ENCODE results near the gene NEK5. TPM values are rescaled to one million over a fixed set of nuclear protein-coding genes. Genes with fewer than 3 reads are reported as not detected.

Gene NEK5
- total RNA-seq, 1 donor from 2014 or later, result 0.50 TPM

DNA sequence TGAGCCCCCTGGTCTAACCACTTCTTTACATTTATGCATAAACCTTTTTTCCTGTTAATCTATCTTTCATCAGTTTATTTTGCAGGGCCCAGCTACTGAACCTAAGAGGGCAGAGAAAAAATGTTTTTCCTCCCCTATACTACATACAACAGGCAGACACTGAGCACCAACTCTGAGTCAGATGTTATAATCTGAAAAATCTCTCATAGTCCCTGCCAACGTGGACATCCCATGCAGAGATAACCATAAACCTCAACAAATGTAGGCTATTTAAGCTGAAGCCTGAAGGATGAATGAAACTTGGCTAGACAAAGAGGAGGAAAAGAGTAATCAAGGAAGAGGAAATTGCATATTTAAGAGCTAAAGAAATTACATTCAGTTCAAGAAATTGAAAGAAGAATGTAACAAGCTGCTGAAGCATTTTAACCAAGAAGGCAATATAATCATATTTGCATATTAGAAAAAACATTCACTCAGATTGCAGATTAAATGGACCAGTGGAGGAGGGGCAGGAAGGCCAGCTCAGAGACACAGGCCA, 27.9 kb upstream of the NEK5 start:
- Histone ChIP-seq H3K4me1 (ENCODE audit: insufficient read depth, low read length) (peaks cover 8% of the 10 kb centered on the region), H3K27me3 (ENCODE audit: insufficient read depth, low read length) (no peaks in the 10 kb centered on the region), H3K27ac (ENCODE audit: low read depth, low read length) (no peak overlapping the region), H3K9ac (ENCODE audit: low read length) (no peak overlapping the region), H3K4me2 (ENCODE audit: low read length) (peak overlapping the region; percentile 5), H3K36me3 (ENCODE audit: insufficient read depth, low read length) (peaks cover 2% of the 10 kb centered on the region), H2AFZ (ENCODE audit: low read depth, low read length) (no peak overlapping the region), H4K20me1 (ENCODE audit: insufficient read depth, low read length) (no peaks in the 10 kb centered on the region), H3K9me3 (ENCODE audit: insufficient read depth, low read depth, low read length) (no peaks in the 10 kb centered on the region), H3K4me3 (ENCODE audit: insufficient read depth, low read depth, low read length) (no peak overlapping the region), H3K79me2 (ENCODE audit: insufficient read depth, low read length) (no peaks in the 10 kb centered on the region)
- DNase-seq (ENCODE audit: low read depth) (peak; percentile 51), FAIRE-seq (no peak)
- peaks cover 29% of the 10 kb centered on the region for H3K4me1 Mint-ChIP-seq (ENCODE audit: low read depth, unreplicated experiment)
- H3K27ac Mint-ChIP-seq (ENCODE audit: unreplicated experiment), result peak overlapping the region; percentile 67
- peak overlapping the region; percentile 37 for H3K4me3 Mint-ChIP-seq (ENCODE audit: unreplicated experiment)
- no peaks in the 10 kb centered on the region for H3K9me3 Mint-ChIP-seq (ENCODE audit: unreplicated experiment)
- peaks cover 3% of the 10 kb centered on the region for H3K27me3 Mint-ChIP-seq (ENCODE audit: low read depth, unreplicated experiment)
- H3K36me3 Mint-ChIP-seq (ENCODE audit: low read depth, unreplicated experiment), result no peaks in the 10 kb centered on the region
- TF ChIP-seq EZH2 (IDR thresholded peaks at IDR 0.05; ENCODE audit: insufficient read depth, low read length), result no peak
- TF ChIP-seq, protein P1, sequence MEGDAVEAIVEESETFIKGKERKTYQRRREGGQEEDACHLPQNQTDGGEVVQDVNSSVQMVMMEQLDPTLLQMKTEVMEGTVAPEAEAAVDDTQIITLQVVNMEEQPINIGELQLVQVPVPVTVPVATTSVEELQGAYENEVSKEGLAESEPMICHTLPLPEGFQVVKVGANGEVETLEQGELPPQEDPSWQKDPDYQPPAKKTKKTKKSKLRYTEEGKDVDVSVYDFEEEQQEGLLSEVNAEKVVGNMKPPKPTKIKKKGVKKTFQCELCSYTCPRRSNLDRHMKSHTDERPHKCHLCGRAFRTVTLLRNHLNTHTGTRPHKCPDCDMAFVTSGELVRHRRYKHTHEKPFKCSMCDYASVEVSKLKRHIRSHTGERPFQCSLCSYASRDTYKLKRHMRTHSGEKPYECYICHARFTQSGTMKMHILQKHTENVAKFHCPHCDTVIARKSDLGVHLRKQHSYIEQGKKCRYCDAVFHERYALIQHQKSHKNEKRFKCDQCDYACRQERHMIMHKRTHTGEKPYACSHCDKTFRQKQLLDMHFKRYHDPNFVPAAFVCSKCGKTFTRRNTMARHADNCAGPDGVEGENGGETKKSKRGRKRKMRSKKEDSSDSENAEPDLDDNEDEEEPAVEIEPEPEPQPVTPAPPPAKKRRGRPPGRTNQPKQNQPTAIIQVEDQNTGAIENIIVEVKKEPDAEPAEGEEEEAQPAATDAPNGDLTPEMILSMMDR (IDR thresholded peaks at IDR 0.05; ENCODE audit: insufficient read depth, low read depth, low read length), result no peak

DNA sequence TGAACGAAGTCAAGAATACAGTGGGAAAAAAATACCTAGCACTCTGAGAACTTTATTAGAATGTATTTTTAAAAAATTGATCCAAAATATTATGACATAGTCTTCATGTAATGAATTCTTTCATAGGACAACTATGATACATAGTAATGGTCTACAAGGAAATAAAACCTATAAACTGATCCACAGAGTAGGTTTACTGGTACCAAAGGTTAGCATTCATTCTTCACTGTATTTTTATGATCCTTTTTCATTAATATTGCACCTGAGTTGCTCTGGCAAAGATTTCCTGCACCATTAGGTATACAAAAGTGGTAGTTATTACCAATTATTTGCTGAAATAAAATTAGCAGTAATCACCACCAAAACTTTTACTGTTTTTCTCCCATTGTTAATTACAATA, 26.3 kb upstream of the NEK5 start:
- H3K4me1 Mint-ChIP-seq (ENCODE audit: low read depth, unreplicated experiment), result peaks cover 25% of the 10 kb centered on the region
- no peaks in the 10 kb centered on the region for H3K9me3 Mint-ChIP-seq (ENCODE audit: unreplicated experiment)

DNA sequence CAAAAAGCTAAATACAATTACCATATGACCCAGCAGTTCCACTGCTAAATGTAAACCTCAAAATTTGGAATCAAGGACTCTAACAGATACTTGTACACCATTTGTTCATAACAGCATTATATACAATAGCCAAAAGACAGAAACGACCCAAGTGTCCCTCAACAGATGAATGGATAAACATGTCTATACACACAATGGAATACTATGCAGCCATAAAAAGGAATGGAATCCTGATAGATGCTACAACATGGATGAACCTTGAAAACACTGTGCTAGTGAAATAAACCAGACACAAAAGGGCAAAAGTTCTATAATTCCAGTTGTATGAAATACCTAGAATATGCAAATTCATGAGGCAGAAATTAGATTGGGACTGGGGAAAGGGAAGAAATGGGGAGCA, 18.4 kb upstream of the NEK5 start:
- no peaks in the 10 kb centered on the region for H3K79me2 ChIP-seq (ENCODE audit: insufficient read depth, low read length)
- Mint-ChIP-seq H3K4me1 (ENCODE audit: low read depth, unreplicated experiment) (no peaks in the 10 kb centered on the region), H3K27me3 (ENCODE audit: low read depth, unreplicated experiment) (no peaks in the 10 kb centered on the region), H3K36me3 (ENCODE audit: low read depth, unreplicated experiment) (no peaks in the 10 kb centered on the region), H3K4me3 (ENCODE audit: unreplicated experiment) (no peak overlapping the region), H3K9me3 (ENCODE audit: unreplicated experiment) (no peaks in the 10 kb centered on the region), H3K27ac (ENCODE audit: unreplicated experiment) (no peak overlapping the region)
- no peak for FAIRE-seq
- no peak overlapping the region for H3K9ac ChIP-seq (ENCODE audit: low read length)
- no peak overlapping the region for H3K4me2 ChIP-seq (ENCODE audit: low read length)
- no peaks in the 10 kb centered on the region for H3K4me1 ChIP-seq (ENCODE audit: insufficient read depth, low read length)
- peaks cover 6% of the 10 kb centered on the region for H3K36me3 ChIP-seq (ENCODE audit: insufficient read depth, low read length)
- TF ChIP-seq EZH2 (IDR thresholded peaks at IDR 0.05; ENCODE audit: insufficient read depth, low read length), result no peak
- TF ChIP-seq, protein P1 (IDR thresholded peaks at IDR 0.05; ENCODE audit: insufficient read depth, low read depth, low read length), result no peak
- H3K27me3 ChIP-seq (ENCODE audit: insufficient read depth, low read length), result no peaks in the 10 kb centered on the region
- H3K9me3 ChIP-seq (ENCODE audit: insufficient read depth, low read depth, low read length), result no peaks in the 10 kb centered on the region
- H3K4me3 ChIP-seq (ENCODE audit: insufficient read depth, low read depth, low read length), result no peak overlapping the region
- no peak for DNase-seq (ENCODE audit: low read depth)
- H4K20me1 ChIP-seq (ENCODE audit: insufficient read depth, low read length), result no peaks in the 10 kb centered on the region
- no peak overlapping the region for H3K27ac ChIP-seq (ENCODE audit: low read depth, low read length)
- no peak overlapping the region for H2AFZ ChIP-seq (ENCODE audit: low read depth, low read length)

More for the DNA sequence above, 26.3 kb upstream of the NEK5 start:
- Histone ChIP-seq H2AFZ (ENCODE audit: low read depth, low read length) (no peak overlapping the region), H3K27ac (ENCODE audit: low read depth, low read length) (no peak overlapping the region), H3K79me2 (ENCODE audit: insufficient read depth, low read length) (no peaks in the 10 kb centered on the region), H3K4me1 (ENCODE audit: insufficient read depth, low read length) (peaks cover 6% of the 10 kb centered on the region), H4K20me1 (ENCODE audit: insufficient read depth, low read length) (no peaks in the 10 kb centered on the region), H3K4me3 (ENCODE audit: insufficient read depth, low read depth, low read length) (no peak overlapping the region), H3K9ac (ENCODE audit: low read length) (no peak overlapping the region), H3K4me2 (ENCODE audit: low read length) (no peak overlapping the region), H3K9me3 (ENCODE audit: insufficient read depth, low read depth, low read length) (no peaks in the 10 kb centered on the region), H3K27me3 (ENCODE audit: insufficient read depth, low read length) (no peaks in the 10 kb centered on the region), H3K36me3 (ENCODE audit: insufficient read depth, low read length) (peaks cover 6% of the 10 kb centered on the region)
- TF ChIP-seq, protein P1 (IDR thresholded peaks at IDR 0.05; ENCODE audit: insufficient read depth, low read depth, low read length), result no peak
- no peak for TF ChIP-seq EZH2 (IDR thresholded peaks at IDR 0.05; ENCODE audit: insufficient read depth, low read length)
- no peak overlapping the region for H3K4me3 Mint-ChIP-seq (ENCODE audit: unreplicated experiment)
- H3K36me3 Mint-ChIP-seq (ENCODE audit: low read depth, unreplicated experiment), result no peaks in the 10 kb centered on the region
- DNase-seq (ENCODE audit: low read depth) (no peak), FAIRE-seq (peak; percentile 9)
- H3K27me3 Mint-ChIP-seq (ENCODE audit: low read depth, unreplicated experiment), result peaks cover 3% of the 10 kb centered on the region
- no peak overlapping the region for H3K27ac Mint-ChIP-seq (ENCODE audit: unreplicated experiment)

Data from astrocyte (in vitro differentiated cells and primary cell).